CD14-positive monocyte (primary cell): ENCODE data around the gene TNFSF9. TPM values are rescaled to one million over a fixed set of nuclear protein-coding genes. Genes with fewer than 3 reads are reported as not detected.
"Not testable (repeated sequence)": the region's sequence is repeated elsewhere in the genome, so short reads cannot be mapped to it uniquely, and the experiment has no call there.

Experiments
- DNase-seq, 3 donors: peaks; one replicate each; pipeline ENCODE4 v3.0.0-alpha.2; 2011 to 2022
- H2AFZ ChIP-seq: 2 replicates; pipeline ENCODE4 v1.6.0; 2012; ENCODE audit warnings: mild to moderate bottlenecking, low read depth, low read length, inconsistent platforms; ENCODE audit not compliant: insufficient read depth, poor library complexity, severe bottlenecking
- H3K27ac ChIP-seq, 2 donors: 1 replicate in 1 of 2; 2 replicates in 1 of 2; pipeline ENCODE4 v1.5.1; 2012 to 2013; ENCODE audit warnings: low read length in 2 of 2, control low read depth in 1 of 2, inconsistent platforms in 1 of 2, low read depth in 1 of 2, mild to moderate bottlenecking in 1 of 2
- H3K27me3 ChIP-seq, 2 donors: one replicate each; pipeline versions ENCODE4 v1.6.0 to v1.6.1; 2011 to 2013; ENCODE audit warnings: low read length in 2 of 2; ENCODE audit not compliant: control insufficient read depth in 2 of 2, insufficient read depth in 2 of 2
- H3K36me3 ChIP-seq, 2 donors: replicated peaks in 1 of 2; 1 replicate in 1 of 2; 2 replicates in 1 of 2; pipeline versions ENCODE4 v1.5.1 to v1.6.1; 2012 to 2013; ENCODE audit warnings: low read length in 2 of 2, control low read depth in 1 of 2, inconsistent platforms in 1 of 2, mild to moderate bottlenecking in 1 of 2; ENCODE audit not compliant: insufficient read depth in 2 of 2, control insufficient read depth in 1 of 2
- H3K4me1 ChIP-seq, 2 donors: 1 replicate in 1 of 2; 2 replicates in 1 of 2; pipeline versions ENCODE4 v1.5.1 to v1.6.1; 2012 to 2013; ENCODE audit warnings: low read length in 2 of 2, control low read depth in 1 of 2, inconsistent platforms in 1 of 2, mild to moderate bottlenecking in 1 of 2, moderate library complexity in 1 of 2; ENCODE audit not compliant: insufficient read depth in 2 of 2, control insufficient read depth in 1 of 2
- H3K4me2 ChIP-seq: replicated peaks from 2 replicates; pipeline ENCODE3; 2012; ENCODE audit warnings: low read length, moderate library complexity, mild to moderate bottlenecking; ENCODE audit not compliant: poor library complexity, severe bottlenecking; ENCODE audit errors: extremely low read depth
- H3K4me3 ChIP-seq, 3 experiments: fragments of 200-600 bp in 1 of 3; sonication (generic) in 1 of 3; replicated peaks in 1 of 3; 1 replicate in 2 of 3; 2 replicates in 1 of 3; pipeline ENCODE4 v1.5.1; 2011 to 2013; ENCODE audit warnings: low read length in 3 of 3, mild to moderate bottlenecking in 3 of 3, control low read depth in 2 of 3, low read depth in 2 of 3, inconsistent platforms in 1 of 3, moderate library complexity in 1 of 3
- H3K79me2 ChIP-seq: 2 replicates; pipeline ENCODE4 v1.6.0; 2012; ENCODE audit warnings: mild to moderate bottlenecking, control low read depth, inconsistent platforms, low read length, moderate library complexity; ENCODE audit not compliant: insufficient read depth
- H3K9ac ChIP-seq: 2 replicates; pipeline ENCODE4 v1.6.0; 2017; ENCODE audit warnings: low read length, mild to moderate bottlenecking; ENCODE audit not compliant: insufficient read depth, poor library complexity, severe bottlenecking
- H3K9me3 ChIP-seq, 2 donors: replicated peaks in 1 of 2; 1 replicate in 1 of 2; 2 replicates in 1 of 2; pipeline versions ENCODE4 v1.5.1 to v1.6.1; 2012 to 2013; ENCODE audit warnings: low read length in 2 of 2, control low read depth in 1 of 2; ENCODE audit not compliant: control insufficient read depth in 1 of 2, insufficient read depth in 1 of 2
- H4K20me1 ChIP-seq: 2 replicates; pipeline ENCODE4 v1.6.0; 2012; ENCODE audit warnings: mild to moderate bottlenecking, low read length, control low read depth, moderate library complexity; ENCODE audit not compliant: insufficient read depth
- H3K27ac Mint-ChIP-seq, 7 donors: one replicate each; pipeline ENCODE4 v1.8.0; 2020; ENCODE audit warnings: mild to moderate bottlenecking in 7 of 7, mixed read lengths in 7 of 7, moderate library complexity in 6 of 7, inconsistent platforms in 2 of 7
- H3K27me3 Mint-ChIP-seq, 3 donors: one replicate each; pipeline ENCODE4 v1.8.0; 2021 to 2022; ENCODE audit warnings: low read depth in 3 of 3, mild to moderate bottlenecking in 3 of 3, mixed read lengths in 3 of 3, moderate library complexity in 3 of 3, inconsistent platforms in 1 of 3
- H3K36me3 Mint-ChIP-seq, 2 donors: one replicate each; pipeline ENCODE4 v1.8.0; 2020; ENCODE audit warnings: mixed read lengths in 2 of 2, inconsistent platforms in 1 of 2, mild to moderate bottlenecking in 1 of 2
- H3K4me1 Mint-ChIP-seq: one replicate; pipeline ENCODE4 v1.8.0; 2020; ENCODE audit warnings: mild to moderate bottlenecking, mixed read lengths
- H3K4me3 Mint-ChIP-seq, 2 donors: one replicate each; pipeline ENCODE4 v1.8.0; 2020; ENCODE audit warnings: mild to moderate bottlenecking in 2 of 2, mixed read lengths in 2 of 2, moderate library complexity in 1 of 2
- H3K9me3 Mint-ChIP-seq, 7 donors: one replicate each; pipeline ENCODE4 v1.8.0; 2020 to 2022; ENCODE audit warnings: mixed read lengths in 7 of 7, mild to moderate bottlenecking in 6 of 7, moderate library complexity in 6 of 7, inconsistent platforms in 2 of 7
- WGBS: methylation state at CpG from one replicate; pipeline ENCODE4 v1.1.5; 2013; ENCODE audit warnings: missing lambda C conversion rate; ENCODE audit not compliant: insufficient coverage; 5-methylcytosine and 5-hydroxymethylcytosine counted together
- intact Hi-C, 2 donors: fragments of 100-400 bp; cut with micrococcal nuclease; formaldehyde crosslinking; loops; one replicate each; pipeline versions ENCODE4 v1.15.0 to v1.15.1; 2023
- polyA plus RNA-seq, 3 donors: library from polyadenylated mRNA; depleted of rRNA in 1 of 3; unstranded in 2 of 3; stranded (reverse) in 1 of 3; fragments of 300-500 nt in 2 of 3; fragments of >200 nt in 1 of 3; fragmentation: Illumina TruSeq in 2 of 3; gene quantifications; 1 replicate in 2 of 3; 2 replicates in 1 of 3; pipeline ENCODE4 v1.2.3, GENCODE V29; 2012 to 2021
- TF ChIP-seq, protein P1 (sequence below): fragments of 200-600 bp; IDR thresholded peaks from one replicate; pipeline ENCODE4 v1.8.0; 2022; ENCODE audit warnings: antibody characterized with exemption, mild to moderate bottlenecking

The TNFSF9 gene
- polyA plus RNA-seq, 3 donors = 3.7 to 4.9 (median 4.3) TPM

DNA sequence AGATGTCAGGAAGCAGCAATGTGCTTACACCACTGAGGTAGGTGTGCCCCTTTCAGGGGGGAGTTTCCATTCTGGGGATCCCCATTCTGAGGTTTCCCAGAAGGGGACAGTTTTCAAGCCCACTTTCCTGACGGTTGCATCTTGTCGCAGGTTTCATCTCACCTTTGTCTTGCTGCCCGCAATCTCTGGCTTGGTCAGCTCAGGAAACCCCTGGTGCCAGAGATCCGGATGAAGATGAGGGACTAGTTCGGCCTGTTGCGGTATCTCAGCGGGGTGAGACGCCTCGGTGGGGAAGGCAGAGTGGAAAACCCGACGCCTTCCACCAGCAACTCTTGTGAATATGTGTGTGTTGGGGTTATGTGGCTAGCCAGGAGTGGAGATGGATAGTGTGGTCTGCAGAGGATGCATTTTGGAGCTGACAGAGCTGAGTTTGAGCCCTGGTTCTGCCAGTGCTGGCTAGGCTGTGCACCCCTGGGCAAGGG, 13.1 kb downstream of the TNFSF9 start:
- no peak overlapping the region for H3K4me2 ChIP-seq
- TF ChIP-seq, protein P1, sequence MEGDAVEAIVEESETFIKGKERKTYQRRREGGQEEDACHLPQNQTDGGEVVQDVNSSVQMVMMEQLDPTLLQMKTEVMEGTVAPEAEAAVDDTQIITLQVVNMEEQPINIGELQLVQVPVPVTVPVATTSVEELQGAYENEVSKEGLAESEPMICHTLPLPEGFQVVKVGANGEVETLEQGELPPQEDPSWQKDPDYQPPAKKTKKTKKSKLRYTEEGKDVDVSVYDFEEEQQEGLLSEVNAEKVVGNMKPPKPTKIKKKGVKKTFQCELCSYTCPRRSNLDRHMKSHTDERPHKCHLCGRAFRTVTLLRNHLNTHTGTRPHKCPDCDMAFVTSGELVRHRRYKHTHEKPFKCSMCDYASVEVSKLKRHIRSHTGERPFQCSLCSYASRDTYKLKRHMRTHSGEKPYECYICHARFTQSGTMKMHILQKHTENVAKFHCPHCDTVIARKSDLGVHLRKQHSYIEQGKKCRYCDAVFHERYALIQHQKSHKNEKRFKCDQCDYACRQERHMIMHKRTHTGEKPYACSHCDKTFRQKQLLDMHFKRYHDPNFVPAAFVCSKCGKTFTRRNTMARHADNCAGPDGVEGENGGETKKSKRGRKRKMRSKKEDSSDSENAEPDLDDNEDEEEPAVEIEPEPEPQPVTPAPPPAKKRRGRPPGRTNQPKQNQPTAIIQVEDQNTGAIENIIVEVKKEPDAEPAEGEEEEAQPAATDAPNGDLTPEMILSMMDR = no peak
- 86% methylated on average over 11 of the region's 11 CpGs for WGBS
- no peak overlapping the region for H3K4me3 ChIP-seq
- H3K36me3 ChIP-seq = no peaks in the 10 kb centered on the region
- Mint-ChIP-seq H3K36me3 (no peaks in the 10 kb centered on the region), H3K27ac (no peak overlapping the region), H3K9me3 (peaks cover 0 to 3% (median 2%) of the 10 kb centered on the region in 7 donors), H3K4me1 (no peaks in the 10 kb centered on the region), H3K4me3 (peak overlapping the region in 1 of 2 donors; percentile 22), H3K27me3 (peaks cover 3 to 14% (median 7%) of the 10 kb centered on the region in 3 donors)
- H2AFZ ChIP-seq = no peak overlapping the region
- H3K9ac ChIP-seq = no peak overlapping the region
- no peaks in the 10 kb centered on the region for H4K20me1 ChIP-seq
- intact Hi-C loops = no loop called here
- no peaks in the 10 kb centered on the region for H3K9me3 ChIP-seq
- peaks cover 0 to 2% of the 10 kb centered on the region in 2 donors for H3K27me3 ChIP-seq
- no peak overlapping the region for H3K27ac ChIP-seq
- H3K4me1 ChIP-seq = no peaks in the 10 kb centered on the region
- DNase-seq = no peak
- no peaks in the 10 kb centered on the region for H3K79me2 ChIP-seq

GRCh38 chr19:6550679-6551078, 19.9 kb downstream of the TNFSF9 start:
- H3K9me3 ChIP-seq, H3K4me3 ChIP-seq, DNase-seq, H2AFZ ChIP-seq, H3K27me3 ChIP-seq, H3K36me3 ChIP-seq, H3K9ac ChIP-seq, H4K20me1 ChIP-seq, H3K79me2 ChIP-seq, H3K4me2 ChIP-seq, H3K4me1 ChIP-seq, H3K9me3 Mint-ChIP-seq, H3K4me3 Mint-ChIP-seq, H3K36me3 Mint-ChIP-seq, intact Hi-C loops, H3K4me1 Mint-ChIP-seq, H3K27ac ChIP-seq: not testable (repeated sequence)
- Mint-ChIP-seq H3K27ac (peak overlapping the region in 1 of 7 donors; percentile 72), H3K27me3 (peaks cover 9 to 21% (median 11%) of the 10 kb centered on the region in 3 donors)
- WGBS = 14% methylated on average over 1 of the region's 6 CpGs
